Suprapubic skin (tissue), 4 donors: ENCODE data around the gene CNMD. TPM values are rescaled to one million over a fixed set of nuclear protein-coding genes. Genes with fewer than 3 reads are reported as not detected.

Experiments
- DNase-seq, 2 donors: peaks; one replicate each; pipeline ENCODE4 v3.0.0-alpha.2; 2019; ENCODE audit warnings: low spot score in 2 of 2
- H3K27ac ChIP-seq: fragments of 200-600 bp; sonication (generic); one replicate; pipeline ENCODE4 v1.5.1; 2019
- H3K27me3 ChIP-seq: fragments of 200-600 bp; sonication (generic); one replicate; pipeline ENCODE4 v1.5.1; 2019
- H3K36me3 ChIP-seq: fragments of 200-600 bp; sonication (generic); one replicate; pipeline ENCODE4 v1.5.1; 2019
- H3K4me1 ChIP-seq: fragments of 200-600 bp; sonication (generic); one replicate; pipeline ENCODE4 v1.5.1; 2019
- H3K4me3 ChIP-seq: fragments of 200-600 bp; sonication (generic); one replicate; pipeline ENCODE4 v1.5.1; 2019; ENCODE audit warnings: mild to moderate bottlenecking
- H3K9me3 ChIP-seq: fragments of 200-600 bp; sonication (generic); one replicate; pipeline ENCODE4 v1.5.1; 2019
- CTCF ChIP-seq, 2 donors: fragments of 200-600 bp in 1 of 2; fragments of 450-650 bp in 1 of 2; sonication (generic) in 1 of 2; IDR thresholded peaks; one replicate each; pipeline ENCODE4 v1.5.1; 2016 to 2019; ENCODE audit warnings: antibody characterized with exemption in 2 of 2, mild to moderate bottlenecking in 1 of 2, moderate library complexity in 1 of 2
- EP300 ChIP-seq: sonication (generic); formaldehyde crosslinking; IDR thresholded peaks from one replicate; pipeline ENCODE4 v1.6.1; 2017; ENCODE audit warnings: antibody characterized with exemption
- POLR2A ChIP-seq, 2 donors: fragments of 450-650 bp; IDR thresholded peaks; one replicate each; pipeline ENCODE4 v1.6.1; 2017; ENCODE audit warnings: antibody characterized with exemption in 2 of 2, mild to moderate bottlenecking in 2 of 2, moderate library complexity in 2 of 2
- POLR2AphosphoS5 ChIP-seq, 3 donors: sonication (generic); formaldehyde crosslinking; IDR thresholded peaks; one replicate each; pipeline ENCODE4 v1.6.1; 2017; ENCODE audit warnings: antibody characterized with exemption in 3 of 3
- WGBS: methylation state at CpG from one replicate; pipeline ENCODE4 v1.1.5; 2018; 5-methylcytosine and 5-hydroxymethylcytosine counted together
- total RNA-seq, 4 donors: library from RNA; depleted of rRNA; stranded (reverse); fragments of >200 nt; gene quantifications; one replicate each; pipeline ENCODE4 v1.1.0, GENCODE V29; 2016

The CNMD gene
- total RNA-seq, 4 donors from 2014 or later: not detected

- H3K4me3 ChIP-seq: no peak overlapping the region
- no peaks in the 10 kb centered on the region for H3K27me3 ChIP-seq
- no peak for TF ChIP-seq CTCF (IDR thresholded peaks at IDR 0.05)
- TF ChIP-seq POLR2AphosphoS5 (IDR thresholded peaks at IDR 0.05): no peak
- no peak for TF ChIP-seq POLR2A (IDR thresholded peaks at IDR 0.05)
- no peak for TF ChIP-seq EP300
- H3K4me1 ChIP-seq: peaks cover 11% of the 10 kb centered on the region
- 85% methylated on average over 2 of the region's 2 CpGs for WGBS
- DNase-seq: no peak
- H3K27ac ChIP-seq: no peak overlapping the region
- no peaks in the 10 kb centered on the region for H3K9me3 ChIP-seq
- peaks cover 64% of the 10 kb centered on the region for H3K36me3 ChIP-seq
Measured at GRCh38 chr13:52659340-52659739, 80.3 kb downstream of the CNMD start.

Other genes with a start within 250 kb of the CNMD start
- gene HNRNPA1L2, start 97.4 kb downstream of the CNMD start, total RNA-seq: 1 to 10 TPM; 1.7 to 5.1 (median 2.6) TPM
- 10 to 100 TPM; 23.7 to 38.2 (median 28.8) TPM for gene SUGT1, start 87.0 kb downstream of the CNMD start, total RNA-seq
- gene PCDH8, start 108.8 kb upstream of the CNMD start, total RNA-seq: 1 to 10 TPM in 1 of 4 donors, under 1 TPM in 2, not detected in 1; 0.30 to 1.3 (median 0.55) TPM